Heart left ventricle (tissue), 16 donors: Measurements from ENCODE around the gene MAPK8IP1. TPM values are rescaled to one million over a fixed set of nuclear protein-coding genes. Genes with fewer than 3 reads are reported as not detected.

ENCODE experiments used
- ATAC-seq, 4 donors: fragments of 200-7000 bp; cut with Tn5 transposase; one replicate each; pipeline ENCODE4 v1.9.1; 2020 to 2022; ENCODE audit warnings: moderate library complexity in 4 of 4, mild to moderate bottlenecking in 3 of 4, moderate number of reproducible peaks in 1 of 4
- DNase-seq, 5 donors: peaks; one replicate each; pipeline ENCODE4 v3.0.0-alpha.2; 2020
- H3K27ac ChIP-seq, 12 donors: fragments of 200-600 bp; sonication (generic) in 4 of 12; one replicate each; pipeline versions ENCODE4 v1.5.0 to v1.8.0; 2016 to 2022; ENCODE audit warnings: mild to moderate bottlenecking in 2 of 12
- H3K27me3 ChIP-seq, 9 donors: fragments of 200-600 bp; sonication (generic) in 2 of 9; one replicate each; pipeline versions ENCODE4 v1.5.1 to v1.8.0; 2016 to 2022; ENCODE audit warnings: mild to moderate bottlenecking in 3 of 9
- H3K36me3 ChIP-seq, 9 donors: fragments of 200-600 bp; sonication (generic) in 2 of 9; one replicate each; pipeline versions ENCODE4 v1.5.0 to v1.8.0; 2018 to 2022; ENCODE audit warnings: mild to moderate bottlenecking in 2 of 9
- H3K4me1 ChIP-seq, 12 donors: fragments of 200-600 bp; sonication (generic) in 4 of 12; one replicate each; pipeline versions ENCODE4 v1.5.0 to v1.8.0; 2016 to 2022; ENCODE audit warnings: mild to moderate bottlenecking in 3 of 12
- H3K4me3 ChIP-seq, 12 donors: fragments of 200-600 bp; sonication (generic) in 4 of 12; one replicate each; pipeline versions ENCODE4 v1.5.0 to v1.8.0; 2017 to 2022; ENCODE audit warnings: mild to moderate bottlenecking in 9 of 12, moderate library complexity in 4 of 12
- H3K9me3 ChIP-seq, 12 donors: fragments of 200-600 bp; sonication (generic) in 4 of 12; one replicate each; pipeline versions ENCODE4 v1.5.0 to v1.8.0; 2016 to 2022; ENCODE audit warnings: mild to moderate bottlenecking in 1 of 12
- POLR2A ChIP-seq, 2 donors: fragments of 450-650 bp; IDR thresholded peaks; one replicate each; pipeline ENCODE4 v1.6.1; 2017; ENCODE audit warnings: antibody characterized with exemption in 2 of 2, mild to moderate bottlenecking in 2 of 2, moderate library complexity in 2 of 2
- WGBS, 4 donors: extraction: QIAGEN DNeasy Blood & Tissue Kit in 2 of 4; methylation state at CpG; one replicate each; pipeline versions ENCODE4 v1.1.5 to v1.1.7; 2013 to 2018; 5-methylcytosine and 5-hydroxymethylcytosine counted together
- intact Hi-C, 10 donors: fragments of 100-400 bp; cut with DNase I; formaldehyde crosslinking; loops; one replicate each; pipeline versions ENCODE4 v1.11.1 to v1.14.2; 2022
- polyA plus RNA-seq, 2 donors: library from polyadenylated mRNA; stranded (reverse); fragments of 200-250 nt; gene quantifications; one replicate each; pipeline ENCODE4 v1.2.3, GENCODE V29; 2013
- total RNA-seq, 9 donors: library from RNA; depleted of rRNA in 2 of 9; stranded (reverse); fragments of >200 nt in 2 of 9; fragmentation: NEBNext Ultra II Directional in 3 of 9; extraction: Animal tissue kit (Norgen Biotek cat#: 25700) in 3 of 9; gene quantifications; one replicate each; pipeline versions ENCODE4 v1.1.0 to v1.2.4, GENCODE V29; 2016 to 2023
- TF ChIP-seq, protein P1 (sequence below), 12 donors: fragments of 200-600 bp; sonication (generic) in 4 of 12; IDR thresholded peaks; one replicate each; pipeline versions ENCODE4 v1.5.0 to v1.8.0; 2018 to 2022; ENCODE audit warnings: antibody characterized with exemption in 12 of 12, mild to moderate bottlenecking in 5 of 12
- donor health status: ischemic (EF 13 %, LVEDD 7.1; RV severe dilation, severe dysfunction).
- donor health status: healthy with polysubstance abuse.
- donor health status: DM: no; HTN: yes; CAD: no.
- donor health status: DM: no; HTN: no; CAD: no.
- donor health status: ischemic (EF 25% LVEDD 6.9; RV normal size, moderate dysfunction).
- donor health status: ischemic (EF 25% LVEDD 5.7; RV mildly dilated, moderate dysfunction).
- donor health status: healthy.
- donor health status: DM: yes; HTN: yes; CAD: no.
- donor health status: ischemic (EF 35%, LVEDD 5.7; RV mildly dilated, moderate dysfunction).
- donor health status: nonischemic (EF 11% LVEDD 7.7; RV severe dilation, severe dysfunction).
- donor health status: DM: yes; HTN: yes; CAD: no.
- donor health status: PGD.
- donor health status: ischemic (EF 29% LVEDD 5.4; RV normal size, mild dysfunction).
- donor health status: nonischemic (EF 23%, LVEDD 6.1; RV moderate dilation, normal function).

MAPK8IP1 gene
- total and polyA plus RNA-seq, 11 donors = 2.4 to 8.0 (median 7.3) TPM

DNA sequence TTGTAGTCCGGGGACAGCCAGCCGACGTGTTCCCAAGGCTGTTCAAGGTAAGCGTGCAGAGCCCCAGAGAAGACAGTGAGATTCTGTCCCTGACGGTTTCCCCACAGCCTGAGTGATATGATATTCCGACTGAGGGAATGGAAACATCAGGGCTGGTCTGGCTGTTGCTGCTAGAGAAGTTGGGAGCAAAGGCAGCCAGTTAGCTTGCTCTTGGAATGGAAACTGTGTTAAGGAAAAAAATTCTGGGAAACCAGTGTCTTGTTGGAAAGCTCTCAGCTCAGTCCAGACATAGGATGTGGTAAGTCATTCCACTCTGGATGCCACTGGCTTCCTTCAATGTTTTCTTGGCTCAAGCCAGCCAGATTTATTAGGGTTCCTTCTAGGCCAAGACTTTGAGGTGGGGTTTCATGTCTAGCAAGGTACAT lies 29.4 kb upstream of the MAPK8IP1 start:
- Histone ChIP-seq H3K27ac (peak overlapping the region; percentile 66 to 99 (median 90)), H3K27me3 (no peaks in the 10 kb centered on the region), H3K4me3 (no peak overlapping the region), H3K4me1 (peaks cover 28 to 100% (median 91%) of the 10 kb centered on the region in 12 donors), H3K9me3 (no peaks in the 10 kb centered on the region), H3K36me3 (peaks cover 0 to 51% (median 41%) of the 10 kb centered on the region in 9 donors)
- DNase-seq (peak in 1 of 5 donors; percentile 36), ATAC-seq (no peak)
- WGBS, 4 donors = 61 to 67% (median 62%) methylated on average over 5 to 6 of the region's 6 CpGs
- TF ChIP-seq, protein P1, sequence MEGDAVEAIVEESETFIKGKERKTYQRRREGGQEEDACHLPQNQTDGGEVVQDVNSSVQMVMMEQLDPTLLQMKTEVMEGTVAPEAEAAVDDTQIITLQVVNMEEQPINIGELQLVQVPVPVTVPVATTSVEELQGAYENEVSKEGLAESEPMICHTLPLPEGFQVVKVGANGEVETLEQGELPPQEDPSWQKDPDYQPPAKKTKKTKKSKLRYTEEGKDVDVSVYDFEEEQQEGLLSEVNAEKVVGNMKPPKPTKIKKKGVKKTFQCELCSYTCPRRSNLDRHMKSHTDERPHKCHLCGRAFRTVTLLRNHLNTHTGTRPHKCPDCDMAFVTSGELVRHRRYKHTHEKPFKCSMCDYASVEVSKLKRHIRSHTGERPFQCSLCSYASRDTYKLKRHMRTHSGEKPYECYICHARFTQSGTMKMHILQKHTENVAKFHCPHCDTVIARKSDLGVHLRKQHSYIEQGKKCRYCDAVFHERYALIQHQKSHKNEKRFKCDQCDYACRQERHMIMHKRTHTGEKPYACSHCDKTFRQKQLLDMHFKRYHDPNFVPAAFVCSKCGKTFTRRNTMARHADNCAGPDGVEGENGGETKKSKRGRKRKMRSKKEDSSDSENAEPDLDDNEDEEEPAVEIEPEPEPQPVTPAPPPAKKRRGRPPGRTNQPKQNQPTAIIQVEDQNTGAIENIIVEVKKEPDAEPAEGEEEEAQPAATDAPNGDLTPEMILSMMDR (IDR thresholded peaks at IDR 0.05) = no peak
- no peak for TF ChIP-seq POLR2A (IDR thresholded peaks at IDR 0.05)
- intact Hi-C loops = no loop called here

DNA sequence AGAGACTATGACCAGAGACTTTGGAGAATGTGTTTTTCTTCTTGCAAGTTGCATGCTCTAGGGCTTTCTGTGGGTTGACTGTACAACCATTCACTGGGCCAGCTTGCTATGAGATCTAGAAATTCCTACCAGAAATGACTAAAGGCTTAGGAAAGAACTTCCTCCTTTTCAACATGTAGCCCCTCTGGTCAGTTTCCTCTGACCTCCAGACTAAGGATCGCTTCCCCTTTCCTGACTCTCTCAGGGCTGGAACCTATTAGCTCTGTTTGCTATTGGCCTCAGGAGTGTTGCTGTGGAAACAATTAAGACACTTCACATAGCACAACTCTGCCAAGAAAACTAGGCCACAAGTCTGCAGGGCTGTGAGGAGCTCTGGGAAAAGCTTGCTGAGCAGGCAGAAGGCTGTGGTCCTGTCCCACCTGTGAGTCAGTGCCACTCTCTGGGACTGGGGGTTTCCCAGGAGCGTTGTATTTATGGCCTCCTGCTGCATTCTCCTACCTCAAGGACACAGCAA lies 27.4 kb upstream of the MAPK8IP1 start:
- Histone ChIP-seq H3K27me3 (no peaks in the 10 kb centered on the region), H3K4me3 (no peak overlapping the region), H3K4me1 (peaks cover 23 to 92% (median 76%) of the 10 kb centered on the region in 12 donors), H3K36me3 (peaks cover 0 to 70% (median 60%) of the 10 kb centered on the region in 9 donors), H3K27ac (peak overlapping the region; percentile 66 to 99 (median 90)), H3K9me3 (no peaks in the 10 kb centered on the region)
- peak in 4 of 5 donors; percentile 74 to 84 (median 77) for DNase-seq
- no peak for TF ChIP-seq POLR2A (IDR thresholded peaks at IDR 0.05)
- TF ChIP-seq, protein P1 (IDR thresholded peaks at IDR 0.05) = no peak
- peak; percentile 66 to 73 (median 70) for ATAC-seq
- WGBS, 4 donors = 6 to 9% (median 9%) methylated on average over 2 of the region's 2 CpGs
- intact Hi-C loops = no loop called here

DNA sequence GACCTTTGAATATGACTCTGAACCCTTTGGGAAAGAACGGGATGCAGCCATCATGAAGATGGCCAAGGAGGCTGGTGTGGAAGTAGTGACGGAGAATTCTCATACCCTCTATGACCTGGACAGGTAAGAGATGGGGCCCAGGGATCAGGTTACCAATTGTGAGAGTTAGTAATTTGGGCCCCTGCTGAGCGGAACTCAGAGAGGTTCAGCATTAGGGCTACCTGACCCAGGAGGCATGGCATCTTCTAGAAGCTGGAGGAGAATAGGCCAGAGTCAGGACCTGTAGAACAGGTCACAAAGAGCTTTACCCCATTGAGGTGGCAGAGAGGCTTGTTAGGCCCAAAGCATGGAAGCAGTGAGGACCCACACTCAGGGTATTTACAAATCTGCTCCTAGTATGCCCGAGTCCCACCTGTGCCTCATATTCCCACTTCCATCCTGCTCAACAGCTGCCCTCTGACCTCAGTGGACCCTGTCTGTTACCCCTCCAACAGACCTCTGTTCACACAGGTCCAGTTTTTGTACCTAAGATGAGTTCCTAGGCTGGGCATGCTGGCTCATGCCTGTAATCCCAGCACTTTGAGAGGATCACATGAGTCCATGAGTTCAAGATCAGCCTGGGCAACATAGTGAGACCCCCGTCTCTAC lies 26.6 kb upstream of the MAPK8IP1 start:
- TF ChIP-seq POLR2A (IDR thresholded peaks at IDR 0.05) = no peak
- TF ChIP-seq, protein P1 (IDR thresholded peaks at IDR 0.05) = no peak
- ATAC-seq (no peak), DNase-seq (peak in 1 of 5 donors; percentile 20)
- intact Hi-C loops = loop anchor here in 3 of 10 donors (1.0 kb wide), 1 partner anchor 12 kb away; the partner anchor contains the start of gene CRY2 (in 3 of the 3)
- 61 to 75% (median 64%) methylated on average over 5 of the region's 5 CpGs for WGBS, 4 donors
- Histone ChIP-seq H3K36me3 (peaks cover 0 to 76% (median 65%) of the 10 kb centered on the region in 9 donors), H3K4me1 (peaks cover 23 to 83% (median 69%) of the 10 kb centered on the region in 12 donors), H3K9me3 (no peaks in the 10 kb centered on the region), H3K4me3 (peak overlapping the region in 3 of 12 donors; percentile 7 to 11 (median 9)), H3K27me3 (no peaks in the 10 kb centered on the region), H3K27ac (peak overlapping the region; percentile 58 to 99 (median 90))

DNA sequence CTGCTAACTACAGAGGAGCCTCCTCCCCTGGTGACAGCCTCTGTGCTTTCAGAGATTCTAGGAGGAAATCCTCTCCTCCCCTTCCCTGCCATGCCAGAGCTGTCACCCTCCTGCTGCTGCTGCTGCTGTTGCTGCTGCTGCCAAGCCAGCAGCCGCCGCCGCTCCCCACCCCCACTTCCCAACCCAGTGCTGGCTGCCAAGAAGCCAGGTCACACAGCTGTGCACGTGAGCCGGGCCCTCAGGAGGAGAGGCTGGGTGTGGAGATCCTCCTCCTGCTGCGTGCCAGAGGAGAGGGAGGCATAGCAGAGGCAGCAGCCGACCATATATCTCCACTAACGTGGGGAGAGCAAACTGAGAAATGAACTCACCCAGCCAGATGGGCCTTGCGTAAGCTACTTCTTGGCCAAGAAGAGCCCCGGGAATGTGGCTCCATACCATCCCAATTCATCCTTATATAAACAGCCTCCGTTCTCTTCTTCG lies 25.8 kb upstream of the MAPK8IP1 start:
- TF ChIP-seq POLR2A (IDR thresholded peaks at IDR 0.05) = peak in 1 of 2 donors; percentile 53
- TF ChIP-seq, protein P1 (IDR thresholded peaks at IDR 0.05) = no peak
- Histone ChIP-seq H3K4me3 (no peak overlapping the region), H3K27me3 (no peaks in the 10 kb centered on the region), H3K27ac (peak overlapping the region; percentile 58 to 99 (median 90)), H3K4me1 (peaks cover 23 to 75% (median 62%) of the 10 kb centered on the region in 12 donors), H3K9me3 (no peaks in the 10 kb centered on the region), H3K36me3 (peaks cover 0 to 85% (median 74%) of the 10 kb centered on the region in 9 donors)
- WGBS, 4 donors = 8 to 18% (median 15%) methylated on average over 11 to 12 of the region's 12 CpGs
- DNase-seq = peak; percentile 94 to 96 (median 95)
- ATAC-seq = peak; percentile 80 to 87 (median 84)
- intact Hi-C loops = loop anchor here in 5 of 10 donors (1.0 to 10.0 kb wide), 2 partner anchors 12 to 55 kb away; partner anchors contain the start of genes CRY2 (in 3 of the 5) and PEX16 (in 2 of the 5)
